ENCODE measurements around the gene C1D. TPM values are rescaled to one million over a fixed set of nuclear protein-coding genes. Genes with fewer than 3 reads are reported as not detected.

The C1D gene, protein sequence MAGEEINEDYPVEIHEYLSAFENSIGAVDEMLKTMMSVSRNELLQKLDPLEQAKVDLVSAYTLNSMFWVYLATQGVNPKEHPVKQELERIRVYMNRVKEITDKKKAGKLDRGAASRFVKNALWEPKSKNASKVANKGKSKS
- 10 to 100 TPM; 16.2 to 16.4 TPM for total RNA-seq
- 30.3 TPM for polyA plus RNA-seq (2013, experiment 1 of 2)
- 28.3 TPM for polyA plus RNA-seq (2013, experiment 2 of 2)
- 11.4 to 58.5 (median 20.9) reads per million in 172 experiments for total RNA-seq

DNA sequence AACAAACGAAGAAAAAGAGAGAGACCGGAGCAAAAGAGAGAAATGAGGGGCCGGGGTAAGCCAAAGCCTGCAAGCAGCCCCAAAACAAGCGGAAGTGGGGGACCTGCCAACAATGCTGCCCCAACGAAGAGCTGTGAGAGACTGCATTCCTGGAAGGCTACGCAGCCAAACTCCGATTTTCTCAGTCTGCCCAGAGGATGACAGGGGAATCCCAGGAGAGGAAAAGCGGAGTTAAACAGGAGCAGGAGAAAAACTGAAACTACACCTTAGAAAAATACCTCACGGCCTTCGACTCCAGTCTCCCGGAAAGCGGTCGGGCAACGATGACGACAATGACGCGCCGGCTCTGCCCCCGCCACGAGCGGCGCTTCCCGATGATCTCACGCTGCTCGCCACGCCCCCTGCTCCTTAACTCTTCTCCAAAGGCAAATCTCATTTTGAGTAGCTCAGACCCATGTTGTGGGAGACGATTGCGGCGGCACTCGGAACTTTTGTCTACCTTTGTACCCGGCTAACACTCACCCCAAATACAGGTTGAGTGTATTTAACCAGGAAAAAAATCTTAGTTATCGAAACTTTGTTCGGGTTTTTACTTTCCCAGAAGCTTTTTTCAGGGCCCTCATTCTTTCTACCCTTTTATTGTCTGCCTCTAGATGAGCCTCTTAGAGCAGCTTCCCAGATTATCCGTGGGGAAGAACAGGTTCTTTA lies at the start of gene C1D:
TSS of gene C1D (minus strand) at position 325 of the 708 bp plus-strand sequence. CDS start 15,694 bp downstream, outside the sequence.
- peaks cover 14% of the 10 kb centered on the region for H3K4me1 ChIP-seq (ENCODE audit: insufficient read depth, low read length)
- no peaks in the 10 kb centered on the region for H3K27me3 ChIP-seq (ENCODE audit: control insufficient read depth in 1 of 2, insufficient read depth in 2 of 2, low read length in 2 of 2)
- ATAC-seq (ENCODE audit: poor library complexity) = peak; percentile 91
- H3K4me3 ChIP-seq (ENCODE audit: low read length) = peak within 1 kb of the TSS; percentile 78
- Mint-ChIP-seq H3K27ac (peak within 1 kb of the TSS; percentile 92), H3K4me3 (peak within 1 kb of the TSS; percentile 93), H3K36me3 (ENCODE audit: low read depth) (peaks cover 10% of the 10 kb centered on the region), H3K27me3 (peaks cover 8% of the 10 kb centered on the region), H3K9me3 (no peaks in the 10 kb centered on the region), H3K4me1 (ENCODE audit: low read depth) (peaks cover 46% of the 10 kb centered on the region)
- intact Hi-C loops (cut with DNase I, micrococcal nuclease) = loop anchor here (1.0 to 5.0 kb wide), 4 partner anchors 94 to 666 kb away; partner anchors contain the start of genes ETAA1 (in 1 of the 2), PNO1 (in 1 of the 2) and PPP3R1 (in 1 of the 2)
- peak; percentile 82 to 96 (median 91) for DNase-seq
- peaks cover 6% of the 10 kb centered on the region for H3K36me3 ChIP-seq (ENCODE audit: insufficient read depth, low read length)
- peak within 1 kb of the TSS; percentile 81 to 93 for H3K27ac ChIP-seq (ENCODE audit: low read depth in 1 of 2, low read length in 2 of 2)
- CTCF ChIA-PET = interaction anchor here (1.0 to 1.1 kb wide), 2 partner anchors 59 to 95 kb away, joined by 3 to 4 read pairs; partner anchors contain the start of gene PNO1
- H3K9me3 ChIP-seq (ENCODE audit: control insufficient read depth in 1 of 2, insufficient read depth in 1 of 2, low read length in 2 of 2) = no peaks in the 10 kb centered on the region
- POLR2A ChIA-PET = interaction anchor here (0.7 to 2.2 kb wide), 7 partner anchors 9 to 190 kb away, joined by 3 to 16 read pairs (median 5); partner anchors contain the start of genes PNO1 and PPP3R1
- TF ChIP-seq, protein P1, sequence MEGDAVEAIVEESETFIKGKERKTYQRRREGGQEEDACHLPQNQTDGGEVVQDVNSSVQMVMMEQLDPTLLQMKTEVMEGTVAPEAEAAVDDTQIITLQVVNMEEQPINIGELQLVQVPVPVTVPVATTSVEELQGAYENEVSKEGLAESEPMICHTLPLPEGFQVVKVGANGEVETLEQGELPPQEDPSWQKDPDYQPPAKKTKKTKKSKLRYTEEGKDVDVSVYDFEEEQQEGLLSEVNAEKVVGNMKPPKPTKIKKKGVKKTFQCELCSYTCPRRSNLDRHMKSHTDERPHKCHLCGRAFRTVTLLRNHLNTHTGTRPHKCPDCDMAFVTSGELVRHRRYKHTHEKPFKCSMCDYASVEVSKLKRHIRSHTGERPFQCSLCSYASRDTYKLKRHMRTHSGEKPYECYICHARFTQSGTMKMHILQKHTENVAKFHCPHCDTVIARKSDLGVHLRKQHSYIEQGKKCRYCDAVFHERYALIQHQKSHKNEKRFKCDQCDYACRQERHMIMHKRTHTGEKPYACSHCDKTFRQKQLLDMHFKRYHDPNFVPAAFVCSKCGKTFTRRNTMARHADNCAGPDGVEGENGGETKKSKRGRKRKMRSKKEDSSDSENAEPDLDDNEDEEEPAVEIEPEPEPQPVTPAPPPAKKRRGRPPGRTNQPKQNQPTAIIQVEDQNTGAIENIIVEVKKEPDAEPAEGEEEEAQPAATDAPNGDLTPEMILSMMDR (IDR thresholded peaks at IDR 0.05) = no peak

DNA sequence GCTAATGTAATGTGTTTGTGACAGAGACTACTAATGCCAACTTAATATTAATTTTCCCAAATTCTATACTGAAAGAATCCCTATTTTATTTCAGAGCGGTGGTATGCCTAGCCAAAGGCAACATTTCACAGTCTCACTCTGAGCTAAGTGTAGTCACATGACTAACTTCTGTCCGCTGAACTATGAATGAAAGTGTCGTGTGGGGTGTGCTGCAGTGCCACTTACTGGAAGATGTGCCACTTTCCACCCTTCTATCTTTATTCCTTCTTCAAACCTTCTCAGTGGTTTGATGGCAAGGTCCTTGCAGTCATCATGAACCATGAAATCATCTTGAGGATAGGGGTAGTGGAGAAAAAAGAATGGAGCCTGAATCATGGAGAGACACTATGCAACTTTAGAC lies 47.3 kb upstream of the C1D start:
- H3K27ac ChIP-seq (ENCODE audit: low read depth in 1 of 2, low read length in 2 of 2) = no peak overlapping the region
- intact Hi-C loops (cut with DNase I, micrococcal nuclease) = no loop called here
- no peaks in the 10 kb centered on the region for H3K36me3 ChIP-seq (ENCODE audit: insufficient read depth, low read length)
- H3K4me3 Mint-ChIP-seq = no peak overlapping the region
- peaks cover 11% of the 10 kb centered on the region for H3K9me3 Mint-ChIP-seq
- ATAC-seq (ENCODE audit: poor library complexity) = no peak
- H3K9me3 ChIP-seq (ENCODE audit: control insufficient read depth in 1 of 2, insufficient read depth in 1 of 2, low read length in 2 of 2) = peaks cover 0 to 12% of the 10 kb centered on the region in 2 experiments
- no peaks in the 10 kb centered on the region for H3K4me1 Mint-ChIP-seq (ENCODE audit: low read depth)
- no peak overlapping the region for H3K4me3 ChIP-seq (ENCODE audit: low read length)
- TF ChIP-seq, protein P1 (IDR thresholded peaks at IDR 0.05) = no peak
- DNase-seq = no peak
- H3K4me1 ChIP-seq (ENCODE audit: insufficient read depth, low read length) = no peaks in the 10 kb centered on the region
- H3K27ac Mint-ChIP-seq = no peak overlapping the region
- H3K27me3 ChIP-seq (ENCODE audit: control insufficient read depth in 1 of 2, insufficient read depth in 2 of 2, low read length in 2 of 2) = peaks cover 0 to 3% of the 10 kb centered on the region in 2 experiments
- ChIA-PET CTCF (no interaction called here), POLR2A (no interaction called here)
- peaks cover 23% of the 10 kb centered on the region for H3K36me3 Mint-ChIP-seq (ENCODE audit: low read depth)
- H3K27me3 Mint-ChIP-seq = no peaks in the 10 kb centered on the region

DNA sequence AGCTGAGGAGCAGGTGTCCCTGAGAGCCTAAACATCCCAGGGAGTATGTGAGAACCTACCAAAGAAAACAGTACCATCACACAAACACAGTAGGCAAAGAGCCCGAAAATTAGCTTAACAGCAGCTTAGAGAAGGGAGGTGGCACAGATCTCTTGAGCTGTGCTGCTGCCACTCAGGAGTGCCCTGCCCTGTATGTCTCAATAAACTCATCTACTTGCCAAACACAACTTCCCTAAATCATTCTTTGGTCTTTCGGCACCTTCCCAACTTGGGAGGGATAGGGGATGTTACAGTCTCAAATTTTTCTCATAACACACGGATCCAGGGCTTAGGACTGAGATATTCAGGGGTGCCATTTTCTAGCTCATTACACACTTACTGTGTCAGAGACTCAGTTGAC lies 45.3 kb upstream of the C1D start:
- Histone ChIP-seq H3K27ac (ENCODE audit: low read depth in 1 of 2, low read length in 2 of 2) (no peak overlapping the region), H3K27me3 (ENCODE audit: control insufficient read depth in 1 of 2, insufficient read depth in 2 of 2, low read length in 2 of 2) (no peaks in the 10 kb centered on the region), H3K4me1 (ENCODE audit: insufficient read depth, low read length) (no peaks in the 10 kb centered on the region), H3K4me3 (ENCODE audit: low read length) (no peak overlapping the region), H3K9me3 (ENCODE audit: control insufficient read depth in 1 of 2, insufficient read depth in 1 of 2, low read length in 2 of 2) (peaks cover 0 to 12% of the 10 kb centered on the region in 2 experiments), H3K36me3 (ENCODE audit: insufficient read depth, low read length) (no peaks in the 10 kb centered on the region)
- Mint-ChIP-seq H3K27ac (no peak overlapping the region), H3K9me3 (peaks cover 11% of the 10 kb centered on the region), H3K36me3 (ENCODE audit: low read depth) (peaks cover 23% of the 10 kb centered on the region), H3K27me3 (no peaks in the 10 kb centered on the region), H3K4me1 (ENCODE audit: low read depth) (no peaks in the 10 kb centered on the region), H3K4me3 (no peak overlapping the region)
- TF ChIP-seq, protein P1 (IDR thresholded peaks at IDR 0.05) = no peak
- ATAC-seq (ENCODE audit: poor library complexity) (no peak), DNase-seq (no peak)
- ChIA-PET POLR2A (no interaction called here), CTCF (no interaction called here)
- intact Hi-C loops (cut with DNase I, micrococcal nuclease) = no loop called here

Measured in CD4-positive, alpha-beta T cell (primary cell).